HEK293 (cell line): ENCODE measurements around the gene VEGFB.

Experiments used
- CTCF ChIA-PET: fragments of 350-600 bp; formaldehyde crosslinking; extraction: SDS; loops from one replicate; lab custom pipeline; 2021; ENCODE audit warnings: antibody characterized with exemption; lab: Yijun Ruan, JAX
- POLR2A ChIA-PET: fragments of 300-600 bp; formaldehyde crosslinking; extraction: SDS; loops from one replicate; lab custom pipeline; 2020; ENCODE audit warnings: antibody characterized with exemption, inconsistent platforms; lab: Yijun Ruan, JAX
- H3K27ac ChIP-seq: fragments of 200-500 bp; sonication (Bioruptor generic); 2 replicates; pipeline ENCODE4 v1.5.1; 2014; ENCODE audit warnings: low read depth, low read length, control low read depth, inconsistent platforms; ENCODE audit errors: extremely low read depth
- H3K36me3 ChIP-seq, 2 experiments: fragments of 200-500 bp in 1 of 2; sonication (Bioruptor generic) in 1 of 2; 1 replicate in 1 of 2; 2 replicates in 1 of 2; pipeline ENCODE4 v1.5.1; 2014 to 2017; ENCODE audit warnings: inconsistent platforms in 2 of 2, low read length in 2 of 2; ENCODE audit not compliant: control insufficient read depth in 2 of 2, insufficient read depth in 1 of 2
- H3K4me1 ChIP-seq: fragments of 200-500 bp; sonication (Bioruptor generic); 2 replicates; pipeline ENCODE4 v1.5.1; 2014; ENCODE audit warnings: mild to moderate bottlenecking, low read length, inconsistent platforms; ENCODE audit not compliant: control insufficient read depth, insufficient read depth
- H3K4me3 ChIP-seq: 2 replicates; pipeline ENCODE4 v1.5.1; 2011; ENCODE audit warnings: low read depth, mild to moderate bottlenecking, control low read depth, low read length, moderate library complexity
- H3K9me3 ChIP-seq: fragments of 200-500 bp; sonication (Bioruptor generic); 2 replicates; pipeline ENCODE4 v1.5.1; 2014; ENCODE audit warnings: low read depth, low read length, inconsistent platforms; ENCODE audit not compliant: control insufficient read depth, insufficient read depth
- GLIS1 ChIP-seq: fragments of 450-650 bp; formaldehyde crosslinking; IDR thresholded peaks from 2 replicates; pipeline ENCODE4 v1.5.1; 2016; ENCODE audit warnings: missing biosample characterization, missing genetic modification characterization
- IKZF3 ChIP-seq: fragments of 450-650 bp; IDR thresholded peaks from 2 replicates; pipeline ENCODE4 v1.5.0; 2018; ENCODE audit warnings: missing biosample characterization, mild to moderate bottlenecking, missing genetic modification characterization, moderate library complexity
- KLF9 ChIP-seq: fragments of 450-650 bp; formaldehyde crosslinking; IDR thresholded peaks from 2 replicates; pipeline ENCODE4 v1.5.1; 2016; ENCODE audit warnings: missing biosample characterization, missing genetic modification characterization, low read depth
- MEIS1 ChIP-seq: sonication (generic); formaldehyde crosslinking; IDR thresholded peaks from 2 replicates; pipeline ENCODE4 v1.8.1; 2022; ENCODE audit warnings: missing genetic modification reagents, mild to moderate bottlenecking, borderline replicate concordance
- MZF1 ChIP-seq: fragments of 450-650 bp; formaldehyde crosslinking; IDR thresholded peaks from 2 replicates; pipeline ENCODE4 v1.5.1; 2017; ENCODE audit warnings: missing biosample characterization, missing genetic modification characterization, borderline replicate concordance
- REPIN1 ChIP-seq: fragments of 450-650 bp; formaldehyde crosslinking; IDR thresholded peaks from 2 replicates; pipeline ENCODE4 v1.5.1; 2017; ENCODE audit warnings: missing biosample characterization, missing genetic modification characterization, low read depth
- ZBTB48 ChIP-seq: fragments of 450-650 bp; formaldehyde crosslinking; IDR thresholded peaks from 2 replicates; pipeline ENCODE4 v1.5.1; 2016; ENCODE audit warnings: missing biosample characterization, missing genetic modification characterization
- ZFHX2 ChIP-seq: fragments of 450-650 bp; formaldehyde crosslinking; conservative IDR thresholded peaks from 2 replicates; pipeline ENCODE4 v1.5.1; 2016; ENCODE audit warnings: missing biosample characterization, missing genetic modification characterization
- ZIC2 ChIP-seq: fragments of 450-650 bp; formaldehyde crosslinking; IDR thresholded peaks from 2 replicates; pipeline ENCODE4 v1.5.1; 2016; ENCODE audit warnings: missing biosample characterization, missing genetic modification characterization
- ZNF184 ChIP-seq: fragments of 450-650 bp; IDR thresholded peaks from 2 replicates; pipeline ENCODE4 v1.5.1; 2018; ENCODE audit warnings: missing biosample characterization, mild to moderate bottlenecking, missing genetic modification characterization
- ZNF274 ChIP-seq, 2 experiments: fragments of 200-500 bp in 1 of 2; fragments of 450-650 bp in 1 of 2; sonication (Bioruptor generic) in 1 of 2; formaldehyde crosslinking in 1 of 2; IDR thresholded peaks; 2 replicates each; pipeline versions ENCODE4 v1.5.1 to v1.6.1; 2014 to 2016; ENCODE audit warnings: borderline replicate concordance in 1 of 2, inconsistent platforms in 1 of 2, low read length in 1 of 2, missing biosample characterization in 1 of 2, missing genetic modification characterization in 1 of 2
- ZNF324 ChIP-seq: fragments of 450-650 bp; formaldehyde crosslinking; IDR thresholded peaks from 2 replicates; pipeline ENCODE4 v1.5.1; 2016; ENCODE audit warnings: missing biosample characterization, missing genetic modification characterization
- ZNF561 ChIP-seq: fragments of 450-650 bp; IDR thresholded peaks from 2 replicates; pipeline ENCODE4 v1.5.1; 2018; ENCODE audit warnings: missing biosample characterization, missing genetic modification characterization, borderline replicate concordance
- ZNF610 ChIP-seq: fragments of 450-650 bp; formaldehyde crosslinking; IDR thresholded peaks from 2 replicates; pipeline ENCODE4 v1.5.1; 2016; ENCODE audit warnings: missing biosample characterization, missing genetic modification characterization, borderline replicate concordance
- TF ChIP-seq, protein P1 (sequence below): fragments of 450-650 bp; formaldehyde crosslinking; IDR thresholded peaks from 2 replicates; pipeline ENCODE4 v1.5.1; 2016; ENCODE audit warnings: missing biosample characterization, missing genetic modification characterization
- TF ChIP-seq, protein P2 (sequence below): fragments of 450-650 bp; formaldehyde crosslinking; IDR thresholded peaks from 2 replicates; pipeline ENCODE4 v1.5.1; 2017; ENCODE audit warnings: missing biosample characterization, missing genetic modification characterization
- TF ChIP-seq, protein P3 (sequence below): fragments of 450-650 bp; IDR thresholded peaks from 2 replicates; pipeline ENCODE4 v1.5.1; 2018; ENCODE audit warnings: missing biosample characterization, missing genetic modification characterization
- TF ChIP-seq, protein P4 (sequence below): fragments of 450-650 bp; formaldehyde crosslinking; IDR thresholded peaks from 2 replicates; pipeline ENCODE4 v1.5.1; 2016; ENCODE audit warnings: missing biosample characterization, missing genetic modification characterization

Gene VEGFB

DNA sequence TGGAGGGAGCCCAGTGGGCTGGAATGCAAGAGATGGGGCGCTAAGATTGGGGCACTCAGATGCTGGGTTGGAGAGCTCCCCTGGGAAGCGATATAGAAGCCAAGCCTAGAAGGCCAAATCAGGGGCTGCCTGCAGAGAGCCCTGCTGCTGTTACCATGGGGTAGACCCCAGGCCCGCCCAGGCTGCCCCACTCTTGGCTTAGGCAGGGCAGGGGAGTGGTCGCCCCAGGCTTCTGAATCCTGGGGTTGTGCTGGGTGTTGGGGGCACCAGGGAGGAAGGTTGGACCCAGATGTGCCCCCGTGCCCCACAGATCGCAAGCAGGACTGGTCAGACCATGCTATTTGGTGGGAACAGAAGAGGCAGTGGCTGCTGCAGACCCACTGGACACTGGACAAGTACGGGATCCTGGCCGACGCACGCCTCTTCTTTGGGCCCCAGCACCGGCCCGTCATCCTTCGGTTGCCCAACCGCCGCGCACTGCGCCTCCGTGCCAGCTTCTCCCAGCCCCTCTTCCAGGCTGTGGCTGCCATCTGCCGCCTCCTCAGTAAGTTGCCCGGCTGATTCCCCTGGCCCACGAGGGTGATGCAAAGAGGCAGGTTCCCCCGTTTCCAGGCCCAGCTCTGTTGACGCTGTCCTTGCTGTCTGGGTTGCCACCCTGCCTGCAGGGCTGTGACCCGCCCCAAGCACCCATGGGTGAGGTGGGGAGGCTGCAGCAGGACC is 23.9 kb upstream of the VEGFB start:
- H3K36me3 ChIP-seq = peaks cover 0 to 19% of the 10 kb centered on the region in 2 experiments; a peak in 1 of 3 replicates
- ChIA-PET POLR2A (interaction anchor here (0.5 to 1.1 kb wide), 3 partner anchors 9 to 93 kb away, joined by 3 to 5 read pairs (median 4); no protein-coding TSS in a partner anchor), CTCF (interaction anchor here (0.7 to 1.2 kb wide), 2 partner anchors 90 to 1520 kb away, joined by 3 read pairs; partner anchors contain the start of gene CATSPERZ)
- TF ChIP-seq ZNF184 = no peak
- TF ChIP-seq ZIC2 = peak; percentile 73
- no peak overlapping the region for H3K27ac ChIP-seq
- no peaks in the 10 kb centered on the region for H3K9me3 ChIP-seq
- no peak overlapping the region for H3K4me3 ChIP-seq
- no peaks in the 10 kb centered on the region for H3K4me1 ChIP-seq

- Histone ChIP-seq H3K9me3 (no peaks in the 10 kb centered on the region), H3K4me3 (no peak overlapping the region), H3K36me3 (peaks cover 0 to 11% of the 10 kb centered on the region in 2 experiments; a peak in 1 of 3 replicates), H3K4me1 (no peaks in the 10 kb centered on the region), H3K27ac (no peak overlapping the region)
- POLR2A ChIA-PET = interaction anchor here (1.1 to 2.1 kb wide), 2 partner anchors 11 to 26 kb away, joined by 5 read pairs; partner anchors contain the start of gene STIP1
- TF ChIP-seq ZNF610 (tag by site-specific recombination) = no peak
- TF ChIP-seq ZIC2 = peak; percentile 60
- CTCF ChIA-PET = interaction anchor here (0.8 to 1.5 kb wide), 2 partner anchors 25 to 34 kb away, joined by 3 read pairs; partner anchors contain the start of gene STIP1
Observed at GRCh38 chr11:64211181-64211872, 23.1 kb upstream of the VEGFB start.

GRCh38 chr11:64216879-64217278 is 17.5 kb upstream of the VEGFB start:
- Histone ChIP-seq H3K4me1 (no peaks in the 10 kb centered on the region), H3K9me3 (no peaks in the 10 kb centered on the region), H3K36me3 (peaks cover 0 to 9% of the 10 kb centered on the region in 2 experiments; a peak in 1 of 3 replicates), H3K4me3 (no peak overlapping the region), H3K27ac (no peak overlapping the region)
- no peak for TF ChIP-seq REPIN1 (tag by site-specific recombination)
- TF ChIP-seq IKZF3 = no peak
- TF ChIP-seq KLF9 = no peak
- TF ChIP-seq ZNF274 (IDR thresholded peaks at IDR 0.05; ENCODE audit: low read length) = no peak
- no peak for TF ChIP-seq ZNF274 (tag by site-specific recombination; IDR thresholded peaks at IDR 0.05; ENCODE audit: borderline replicate concordance)
- TF ChIP-seq ZBTB48 (tag by site-specific recombination) = no peak
- no peak for TF ChIP-seq ZFHX2 (tag by site-specific recombination)
- no peak for TF ChIP-seq MEIS1 (CRISPR knock-in tag)
- TF ChIP-seq, protein P1, sequence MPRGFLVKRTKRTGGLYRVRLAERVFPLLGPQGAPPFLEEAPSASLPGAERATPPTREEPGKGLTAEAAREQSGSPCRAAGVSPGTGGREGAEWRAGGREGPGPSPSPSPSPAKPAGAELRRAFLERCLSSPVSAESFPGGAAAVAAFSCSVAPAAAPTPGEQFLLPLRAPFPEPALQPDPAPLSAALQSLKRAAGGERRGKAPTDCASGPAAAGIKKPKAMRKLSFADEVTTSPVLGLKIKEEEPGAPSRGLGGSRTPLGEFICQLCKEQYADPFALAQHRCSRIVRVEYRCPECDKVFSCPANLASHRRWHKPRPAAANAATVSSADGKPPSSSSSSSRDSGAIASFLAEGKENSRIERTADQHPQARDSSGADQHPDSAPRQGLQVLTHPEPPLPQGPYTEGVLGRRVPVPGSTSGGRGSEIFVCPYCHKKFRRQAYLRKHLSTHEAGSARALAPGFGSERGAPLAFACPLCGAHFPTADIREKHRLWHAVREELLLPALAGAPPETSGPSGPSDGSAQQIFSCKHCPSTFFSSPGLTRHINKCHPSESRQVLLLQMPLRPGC (tag by site-specific recombination) = no peak
- TF ChIP-seq MZF1 = no peak
- no peak for TF ChIP-seq ZNF561
- no peak for TF ChIP-seq ZNF324 (tag by site-specific recombination)
- TF ChIP-seq, protein P2, sequence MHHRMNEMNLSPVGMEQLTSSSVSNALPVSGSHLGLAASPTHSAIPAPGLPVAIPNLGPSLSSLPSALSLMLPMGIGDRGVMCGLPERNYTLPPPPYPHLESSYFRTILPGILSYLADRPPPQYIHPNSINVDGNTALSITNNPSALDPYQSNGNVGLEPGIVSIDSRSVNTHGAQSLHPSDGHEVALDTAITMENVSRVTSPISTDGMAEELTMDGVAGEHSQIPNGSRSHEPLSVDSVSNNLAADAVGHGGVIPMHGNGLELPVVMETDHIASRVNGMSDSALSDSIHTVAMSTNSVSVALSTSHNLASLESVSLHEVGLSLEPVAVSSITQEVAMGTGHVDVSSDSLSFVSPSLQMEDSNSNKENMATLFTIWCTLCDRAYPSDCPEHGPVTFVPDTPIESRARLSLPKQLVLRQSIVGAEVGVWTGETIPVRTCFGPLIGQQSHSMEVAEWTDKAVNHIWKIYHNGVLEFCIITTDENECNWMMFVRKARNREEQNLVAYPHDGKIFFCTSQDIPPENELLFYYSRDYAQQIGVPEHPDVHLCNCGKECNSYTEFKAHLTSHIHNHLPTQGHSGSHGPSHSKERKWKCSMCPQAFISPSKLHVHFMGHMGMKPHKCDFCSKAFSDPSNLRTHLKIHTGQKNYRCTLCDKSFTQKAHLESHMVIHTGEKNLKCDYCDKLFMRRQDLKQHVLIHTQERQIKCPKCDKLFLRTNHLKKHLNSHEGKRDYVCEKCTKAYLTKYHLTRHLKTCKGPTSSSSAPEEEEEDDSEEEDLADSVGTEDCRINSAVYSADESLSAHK = no peak
- TF ChIP-seq GLIS1 (tag by site-specific recombination) = no peak
- TF ChIP-seq, protein P3, sequence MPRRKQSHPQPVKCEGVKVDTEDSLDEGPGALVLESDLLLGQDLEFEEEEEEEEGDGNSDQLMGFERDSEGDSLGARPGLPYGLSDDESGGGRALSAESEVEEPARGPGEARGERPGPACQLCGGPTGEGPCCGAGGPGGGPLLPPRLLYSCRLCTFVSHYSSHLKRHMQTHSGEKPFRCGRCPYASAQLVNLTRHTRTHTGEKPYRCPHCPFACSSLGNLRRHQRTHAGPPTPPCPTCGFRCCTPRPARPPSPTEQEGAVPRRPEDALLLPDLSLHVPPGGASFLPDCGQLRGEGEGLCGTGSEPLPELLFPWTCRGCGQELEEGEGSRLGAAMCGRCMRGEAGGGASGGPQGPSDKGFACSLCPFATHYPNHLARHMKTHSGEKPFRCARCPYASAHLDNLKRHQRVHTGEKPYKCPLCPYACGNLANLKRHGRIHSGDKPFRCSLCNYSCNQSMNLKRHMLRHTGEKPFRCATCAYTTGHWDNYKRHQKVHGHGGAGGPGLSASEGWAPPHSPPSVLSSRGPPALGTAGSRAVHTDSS (tag by site-specific recombination) = no peak
- TF ChIP-seq, protein P4, sequence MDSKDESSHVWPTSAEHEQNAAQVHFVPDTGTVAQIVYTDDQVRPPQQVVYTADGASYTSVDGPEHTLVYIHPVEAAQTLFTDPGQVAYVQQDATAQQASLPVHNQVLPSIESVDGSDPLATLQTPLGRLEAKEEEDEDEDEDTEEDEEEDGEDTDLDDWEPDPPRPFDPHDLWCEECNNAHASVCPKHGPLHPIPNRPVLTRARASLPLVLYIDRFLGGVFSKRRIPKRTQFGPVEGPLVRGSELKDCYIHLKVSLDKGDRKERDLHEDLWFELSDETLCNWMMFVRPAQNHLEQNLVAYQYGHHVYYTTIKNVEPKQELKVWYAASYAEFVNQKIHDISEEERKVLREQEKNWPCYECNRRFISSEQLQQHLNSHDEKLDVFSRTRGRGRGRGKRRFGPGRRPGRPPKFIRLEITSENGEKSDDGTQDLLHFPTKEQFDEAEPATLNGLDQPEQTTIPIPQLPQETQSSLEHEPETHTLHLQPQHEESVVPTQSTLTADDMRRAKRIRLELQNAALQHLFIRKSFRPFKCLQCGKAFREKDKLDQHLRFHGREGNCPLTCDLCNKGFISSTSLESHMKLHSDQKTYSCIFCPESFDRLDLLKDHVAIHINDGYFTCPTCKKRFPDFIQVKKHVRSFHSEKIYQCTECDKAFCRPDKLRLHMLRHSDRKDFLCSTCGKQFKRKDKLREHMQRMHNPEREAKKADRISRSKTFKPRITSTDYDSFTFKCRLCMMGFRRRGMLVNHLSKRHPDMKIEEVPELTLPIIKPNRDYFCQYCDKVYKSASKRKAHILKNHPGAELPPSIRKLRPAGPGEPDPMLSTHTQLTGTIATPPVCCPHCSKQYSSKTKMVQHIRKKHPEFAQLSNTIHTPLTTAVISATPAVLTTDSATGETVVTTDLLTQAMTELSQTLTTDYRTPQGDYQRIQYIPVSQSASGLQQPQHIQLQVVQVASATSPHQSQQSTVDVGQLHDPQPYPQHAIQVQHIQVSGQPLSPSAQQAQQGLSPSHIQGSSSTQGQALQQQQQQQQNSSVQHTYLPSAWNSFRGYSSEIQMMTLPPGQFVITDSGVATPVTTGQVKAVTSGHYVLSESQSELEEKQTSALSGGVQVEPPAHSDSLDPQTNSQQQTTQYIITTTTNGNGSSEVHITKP (tag by site-specific recombination) = no peak
- POLR2A ChIA-PET = interaction anchor here (1.4 to 1.5 kb wide), 2 partner anchors 9 to 31 kb away, joined by 6 read pairs; partner anchors contain the start of genes NUDT22, STIP1 and TRPT1
- CTCF ChIA-PET = interaction anchor here (0.5 to 5.2 kb wide), 6 partner anchors 12 to 969 kb away, joined by 3 to 37 read pairs (median 4); partner anchors contain the start of gene FERMT3
